8988T (cell line): ENCODE measurements around the gene COPZ1.

ENCODE experiments used
- DNase-seq: peaks from one replicate; pipeline ENCODE4 v3.0.0; 2011

Gene COPZ1

GRCh38 chr12:54398995-54399793 lies 74.3 kb downstream of the COPZ1 start:
- peak; percentile 91 for DNase-seq

GRCh38 chr12:54401119-54401518 lies 76.2 kb downstream of the COPZ1 start:
- no peak for DNase-seq
